Memory B cell (primary cell): ENCODE measurements around the gene PCSK6.

ENCODE experiments used
- ATAC-seq: fragments of 150-1000 bp; cut with Tn5 transposase; 2 replicates; pipeline ENCODE4 v1.10.0; 2021; ENCODE audit warnings: low read depth, mild to moderate bottlenecking, moderate library complexity
- DNase-seq, 2 donors: peaks; one replicate each; pipeline ENCODE4 v3.0.0; 2022; ENCODE audit warnings: low spot score in 2 of 2
- H3K27ac Mint-ChIP-seq: one replicate; pipeline ENCODE4 v1.8.0; 2022; ENCODE audit warnings: mild to moderate bottlenecking, moderate library complexity, mixed read lengths
- H3K27me3 Mint-ChIP-seq: one replicate; pipeline ENCODE4 v1.8.0; 2022; ENCODE audit warnings: mixed read lengths
- H3K36me3 Mint-ChIP-seq: one replicate; pipeline ENCODE4 v1.8.0; 2022; ENCODE audit warnings: mild to moderate bottlenecking, mixed read lengths
- H3K4me1 Mint-ChIP-seq: one replicate; pipeline ENCODE4 v1.8.0; 2022; ENCODE audit warnings: mixed read lengths
- H3K4me3 Mint-ChIP-seq: one replicate; pipeline ENCODE4 v1.8.0; 2022; ENCODE audit warnings: mild to moderate bottlenecking, moderate library complexity, mixed read lengths
- H3K9me3 Mint-ChIP-seq: one replicate; pipeline ENCODE4 v1.8.0; 2022; ENCODE audit warnings: mixed read lengths

Gene PCSK6

GRCh38 chr15:101528917-101529299 lies 39.4 kb upstream of the PCSK6 start:
- Mint-ChIP-seq H3K9me3 (no peaks in the 10 kb centered on the region), H3K4me1 (no peaks in the 10 kb centered on the region)

GRCh38 chr15:101528108-101528916 lies 38.8 kb upstream of the PCSK6 start:
- no peak for ATAC-seq
- H3K27ac Mint-ChIP-seq: no peak overlapping the region
- H3K27me3 Mint-ChIP-seq: peaks cover 13% of the 10 kb centered on the region
- H3K9me3 Mint-ChIP-seq: no peaks in the 10 kb centered on the region
- no peak for DNase-seq
- H3K36me3 Mint-ChIP-seq: no peaks in the 10 kb centered on the region
- no peak overlapping the region for H3K4me3 Mint-ChIP-seq
- H3K4me1 Mint-ChIP-seq: no peaks in the 10 kb centered on the region

More at GRCh38 chr15:101528917-101529299, 39.4 kb upstream of the PCSK6 start:
- peaks cover 10% of the 10 kb centered on the region for H3K27me3 Mint-ChIP-seq
- no peaks in the 10 kb centered on the region for H3K36me3 Mint-ChIP-seq
- no peak overlapping the region for H3K27ac Mint-ChIP-seq
- DNase-seq (no peak), ATAC-seq (no peak)
- H3K4me3 Mint-ChIP-seq: no peak overlapping the region

DNA sequence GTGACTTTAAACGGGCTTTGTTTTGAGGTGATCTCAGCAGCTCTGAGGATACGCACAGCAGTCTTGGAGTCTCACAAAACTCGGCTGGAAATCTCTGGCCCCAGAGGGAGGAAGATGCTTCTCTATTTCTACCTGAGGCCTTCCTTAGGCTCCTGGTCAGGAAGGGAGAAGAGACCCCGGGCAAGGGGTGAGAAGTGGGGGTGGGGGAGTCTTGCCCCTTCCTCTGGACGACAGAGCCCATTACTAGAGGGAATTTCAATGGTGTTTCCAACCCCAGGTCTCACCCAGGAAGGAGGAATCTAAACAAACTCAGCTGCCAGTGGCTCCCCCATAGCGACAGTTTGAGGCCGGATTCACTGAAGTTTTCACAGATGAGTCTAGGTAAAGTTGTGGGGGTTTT lies 37.4 kb upstream of the PCSK6 start:
- Mint-ChIP-seq H3K27ac (no peak overlapping the region), H3K36me3 (no peaks in the 10 kb centered on the region), H3K9me3 (no peaks in the 10 kb centered on the region), H3K4me1 (no peaks in the 10 kb centered on the region), H3K4me3 (no peak overlapping the region), H3K27me3 (peaks cover 13% of the 10 kb centered on the region)
- no peak for DNase-seq
- ATAC-seq: no peak

GRCh38 chr15:101526442-101526841 lies 36.9 kb upstream of the PCSK6 start:
- Mint-ChIP-seq H3K9me3 (no peaks in the 10 kb centered on the region), H3K36me3 (no peaks in the 10 kb centered on the region), H3K4me1 (peaks cover 2% of the 10 kb centered on the region), H3K27me3 (peaks cover 11% of the 10 kb centered on the region), H3K4me3 (no peak overlapping the region), H3K27ac (no peak overlapping the region)
- DNase-seq (no peak), ATAC-seq (no peak)

DNA sequence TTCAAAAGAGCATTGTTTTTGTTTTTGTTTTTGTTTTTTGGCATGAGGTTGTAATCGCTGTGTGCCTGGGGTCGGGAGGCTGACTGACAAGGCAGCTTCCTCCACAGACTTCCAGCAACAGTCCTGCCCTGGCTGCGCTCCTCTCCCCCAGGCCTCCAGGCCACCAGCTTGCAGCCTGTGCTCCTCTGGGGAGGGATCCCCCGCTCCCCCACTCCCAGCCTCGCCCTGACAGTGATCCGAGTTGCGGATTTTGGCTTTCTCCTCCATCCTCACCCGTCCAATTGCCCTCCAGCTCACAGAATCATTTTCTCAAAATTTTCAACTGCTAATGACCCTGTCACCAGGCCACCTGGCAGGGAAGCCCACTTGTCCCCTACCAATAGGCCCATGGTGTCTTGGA lies 36.5 kb upstream of the PCSK6 start:
- peaks cover 3% of the 10 kb centered on the region for H3K4me1 Mint-ChIP-seq
- H3K9me3 Mint-ChIP-seq: no peaks in the 10 kb centered on the region
- DNase-seq: no peak
- H3K36me3 Mint-ChIP-seq: no peaks in the 10 kb centered on the region
- H3K27me3 Mint-ChIP-seq: peaks cover 11% of the 10 kb centered on the region
- H3K27ac Mint-ChIP-seq: no peak overlapping the region
- H3K4me3 Mint-ChIP-seq: no peak overlapping the region
- ATAC-seq: no peak

- Mint-ChIP-seq H3K36me3 (no peaks in the 10 kb centered on the region), H3K27me3 (peaks cover 14% of the 10 kb centered on the region), H3K4me3 (no peak overlapping the region), H3K9me3 (no peaks in the 10 kb centered on the region), H3K4me1 (peaks cover 3% of the 10 kb centered on the region), H3K27ac (no peak overlapping the region)
- no peak for ATAC-seq
- no peak for DNase-seq
Measured at GRCh38 chr15:101525087-101525669, 35.7 kb upstream of the PCSK6 start.

GRCh38 chr15:101523560-101523940 lies 34.0 kb upstream of the PCSK6 start:
- no peak overlapping the region for H3K27ac Mint-ChIP-seq
- DNase-seq: no peak
- ATAC-seq: no peak
- no peak overlapping the region for H3K4me3 Mint-ChIP-seq
- peaks cover 18% of the 10 kb centered on the region for H3K27me3 Mint-ChIP-seq
- H3K9me3 Mint-ChIP-seq: peaks cover 3% of the 10 kb centered on the region
- no peaks in the 10 kb centered on the region for H3K36me3 Mint-ChIP-seq
- H3K4me1 Mint-ChIP-seq: peaks cover 3% of the 10 kb centered on the region

DNA sequence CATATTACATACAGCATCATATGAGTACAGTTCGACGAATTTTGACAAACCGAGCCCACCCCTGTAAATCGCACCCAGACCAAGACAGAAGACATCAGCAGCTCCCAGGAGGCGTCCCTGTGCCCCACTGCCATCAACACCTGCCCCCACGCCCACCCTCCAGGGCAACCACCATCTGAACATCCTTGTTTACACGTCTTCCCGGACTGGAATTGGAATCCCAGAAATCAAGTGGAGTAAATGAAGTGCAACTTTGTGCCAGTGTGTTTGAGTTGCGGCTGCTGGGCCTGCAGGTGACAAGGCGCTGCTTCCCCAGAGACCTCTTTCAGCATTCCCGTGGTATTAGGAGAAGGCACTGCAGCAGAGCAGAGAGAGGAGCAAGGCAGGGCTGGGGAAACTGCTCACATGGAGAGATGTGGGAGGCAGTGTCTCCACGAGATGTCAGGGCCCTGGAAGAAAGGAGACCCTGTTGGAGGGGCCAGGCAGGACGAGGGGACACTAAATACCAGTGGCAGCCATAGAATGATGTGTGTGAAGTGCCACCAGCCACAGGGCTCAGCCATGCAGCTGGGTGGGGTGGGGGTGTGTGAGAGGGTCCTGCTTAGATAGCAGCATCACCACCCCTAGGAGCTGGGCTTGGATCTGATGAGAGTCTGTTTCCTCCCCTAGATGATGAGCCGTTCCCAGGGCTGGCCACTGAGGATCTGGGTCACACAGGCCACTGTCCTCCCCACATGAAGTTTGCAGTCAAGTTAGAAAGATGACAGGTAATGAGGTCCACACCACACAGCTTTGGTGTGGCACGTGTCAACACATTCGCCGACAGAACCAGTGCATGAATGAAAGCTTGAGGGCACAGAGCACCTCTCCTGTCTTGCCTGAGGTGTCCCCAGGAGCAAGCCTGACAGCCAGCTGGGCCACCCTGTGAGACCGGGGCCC lies 33.4 kb upstream of the PCSK6 start:
- peaks cover 3% of the 10 kb centered on the region for H3K4me1 Mint-ChIP-seq
- no peaks in the 10 kb centered on the region for H3K36me3 Mint-ChIP-seq
- ATAC-seq: no peak
- H3K27me3 Mint-ChIP-seq: peaks cover 16% of the 10 kb centered on the region
- peaks cover 9% of the 10 kb centered on the region for H3K9me3 Mint-ChIP-seq
- DNase-seq: no peak
- no peak overlapping the region for H3K27ac Mint-ChIP-seq
- H3K4me3 Mint-ChIP-seq: no peak overlapping the region

- peaks cover 15% of the 10 kb centered on the region for H3K27me3 Mint-ChIP-seq
- peaks cover 12% of the 10 kb centered on the region for H3K9me3 Mint-ChIP-seq
- H3K36me3 Mint-ChIP-seq: peaks cover 1% of the 10 kb centered on the region
- H3K27ac Mint-ChIP-seq: no peak overlapping the region
- peaks cover 3% of the 10 kb centered on the region for H3K4me1 Mint-ChIP-seq
- DNase-seq: no peak
- H3K4me3 Mint-ChIP-seq: no peak overlapping the region
- no peak for ATAC-seq
Measured at GRCh38 chr15:101522091-101522490, 32.6 kb upstream of the PCSK6 start.

- DNase-seq (no peak), ATAC-seq (no peak)
- H3K9me3 Mint-ChIP-seq: peaks cover 15% of the 10 kb centered on the region
- peaks cover 15% of the 10 kb centered on the region for H3K27me3 Mint-ChIP-seq
- peaks cover 3% of the 10 kb centered on the region for H3K4me1 Mint-ChIP-seq
- H3K36me3 Mint-ChIP-seq: peaks cover 1% of the 10 kb centered on the region
- H3K4me3 Mint-ChIP-seq: no peak overlapping the region
- H3K27ac Mint-ChIP-seq: no peak overlapping the region
Measured at GRCh38 chr15:101521591-101521990, 32.1 kb upstream of the PCSK6 start.

DNA sequence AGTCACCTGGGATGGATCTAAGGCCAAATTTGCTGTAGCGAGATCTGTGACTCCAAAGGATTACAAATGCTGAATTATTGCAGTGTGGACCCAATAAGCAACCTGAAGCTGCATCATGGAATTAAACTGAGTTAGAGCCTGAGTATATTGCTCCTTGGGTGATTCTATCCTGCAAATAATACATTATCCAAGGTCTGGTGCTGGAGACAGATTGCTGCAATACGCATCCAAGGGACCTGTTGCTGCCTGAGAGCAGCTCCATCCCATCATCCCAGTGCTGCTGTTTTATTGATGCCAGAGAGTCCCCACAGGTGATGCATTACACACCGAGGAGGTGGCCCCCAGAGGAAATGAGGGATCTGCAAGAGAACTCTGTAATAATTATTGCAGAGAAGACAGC lies 31.6 kb upstream of the PCSK6 start:
- no peak for ATAC-seq
- no peak for DNase-seq
- Mint-ChIP-seq H3K27ac (no peak overlapping the region), H3K4me1 (peaks cover 3% of the 10 kb centered on the region), H3K9me3 (peaks cover 18% of the 10 kb centered on the region), H3K27me3 (peaks cover 17% of the 10 kb centered on the region), H3K36me3 (peaks cover 1% of the 10 kb centered on the region), H3K4me3 (no peak overlapping the region)

- peaks cover 1% of the 10 kb centered on the region for H3K36me3 Mint-ChIP-seq
- peaks cover 17% of the 10 kb centered on the region for H3K27me3 Mint-ChIP-seq
- no peak for DNase-seq
- no peak overlapping the region for H3K4me3 Mint-ChIP-seq
- no peak overlapping the region for H3K27ac Mint-ChIP-seq
- H3K4me1 Mint-ChIP-seq: peaks cover 3% of the 10 kb centered on the region
- ATAC-seq: no peak
- peaks cover 23% of the 10 kb centered on the region for H3K9me3 Mint-ChIP-seq
Measured at GRCh38 chr15:101520395-101520794, 30.9 kb upstream of the PCSK6 start.

GRCh38 chr15:101517504-101517903 lies 28.0 kb upstream of the PCSK6 start:
- DNase-seq (no peak), ATAC-seq (no peak)
- Mint-ChIP-seq H3K36me3 (peaks cover 1% of the 10 kb centered on the region), H3K9me3 (peaks cover 25% of the 10 kb centered on the region), H3K4me3 (no peak overlapping the region), H3K27me3 (peaks cover 9% of the 10 kb centered on the region), H3K4me1 (peaks cover 3% of the 10 kb centered on the region), H3K27ac (no peak overlapping the region)

DNA sequence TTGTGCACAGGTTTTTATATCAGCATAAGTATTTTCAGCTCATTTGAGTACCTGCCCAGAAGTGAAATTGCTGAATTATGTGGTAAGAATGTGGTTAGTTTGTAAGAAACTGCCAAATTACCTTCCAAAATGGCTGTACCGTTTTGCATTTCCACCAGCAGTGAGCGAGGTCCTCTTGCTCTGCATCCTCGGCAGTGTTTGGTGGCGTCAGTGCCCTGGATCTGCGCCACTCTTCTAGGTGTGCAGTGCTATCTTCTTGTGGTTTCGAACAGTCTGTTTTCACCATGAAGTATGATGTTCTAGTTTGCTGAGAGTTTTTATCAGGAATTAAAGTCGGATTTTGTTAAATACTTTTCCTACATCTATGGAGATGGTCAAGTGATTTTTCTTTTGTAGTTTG lies 24.8 kb upstream of the PCSK6 start:
- no peak overlapping the region for H3K27ac Mint-ChIP-seq
- peaks cover 24% of the 10 kb centered on the region for H3K9me3 Mint-ChIP-seq
- no peak overlapping the region for H3K4me3 Mint-ChIP-seq
- H3K27me3 Mint-ChIP-seq: peaks cover 8% of the 10 kb centered on the region
- no peak for ATAC-seq
- H3K4me1 Mint-ChIP-seq: no peaks in the 10 kb centered on the region
- peaks cover 1% of the 10 kb centered on the region for H3K36me3 Mint-ChIP-seq
- DNase-seq: no peak
